Peyer's patch (tissue), 4 donors: Measurements from ENCODE around the gene MLH3. TPM values are rescaled to one million over a fixed set of nuclear protein-coding genes. Genes with fewer than 3 reads are reported as not detected.

Experiments used
- DNase-seq, 3 donors: peaks; one replicate each; pipeline ENCODE4 v3.0.0-alpha.2; 2017 to 2019
- H3K27ac ChIP-seq, 4 donors: fragments of 200-600 bp; sonication (generic); one replicate each; pipeline ENCODE4 v1.5.1; 2016 to 2019
- H3K27me3 ChIP-seq, 2 donors: fragments of 200-600 bp; sonication (generic); one replicate each; pipeline ENCODE4 v1.5.1; 2019
- H3K36me3 ChIP-seq, 3 donors: fragments of 200-600 bp; sonication (generic); one replicate each; pipeline ENCODE4 v1.5.1; 2016 to 2019
- H3K4me1 ChIP-seq, 4 donors: fragments of 200-600 bp; sonication (generic); one replicate each; pipeline ENCODE4 v1.5.1; 2016 to 2019
- H3K4me3 ChIP-seq, 4 donors: fragments of 200-600 bp; sonication (generic); 1 replicate in 3 of 4; 2 replicates in 1 of 4; pipeline ENCODE4 v1.5.1; 2016 to 2019; ENCODE audit warnings: mild to moderate bottlenecking in 1 of 4
- H3K9me3 ChIP-seq, 4 donors: fragments of 200-600 bp; sonication (generic); one replicate each; pipeline ENCODE4 v1.5.1; 2016 to 2019; ENCODE audit warnings: mild to moderate bottlenecking in 1 of 4
- POLR2A ChIP-seq, 2 donors: fragments of 450-650 bp; IDR thresholded peaks; one replicate each; pipeline ENCODE4 v1.5.1; 2017; ENCODE audit warnings: antibody characterized with exemption in 2 of 2, mild to moderate bottlenecking in 2 of 2, moderate library complexity in 2 of 2
- total RNA-seq, 4 donors: library from RNA; depleted of rRNA; stranded (reverse); fragments of >200 nt; gene quantifications; one replicate each; pipeline ENCODE4 v1.1.0, GENCODE V29; 2016
- TF ChIP-seq, protein P1 (sequence below), 6 experiments: fragments of 450-650 bp in 4 of 6; fragments of 200-600 bp in 2 of 6; sonication (generic) in 1 of 6; IDR thresholded peaks; one replicate each; pipeline ENCODE4 v1.5.1; 2017 to 2019; ENCODE audit warnings: antibody characterized with exemption in 6 of 6, mild to moderate bottlenecking in 3 of 6, moderate library complexity in 1 of 6

Gene MLH3
- total RNA-seq, 4 donors from 2014 or later, result 40.6 to 57.0 (median 48.5) TPM

DNA sequence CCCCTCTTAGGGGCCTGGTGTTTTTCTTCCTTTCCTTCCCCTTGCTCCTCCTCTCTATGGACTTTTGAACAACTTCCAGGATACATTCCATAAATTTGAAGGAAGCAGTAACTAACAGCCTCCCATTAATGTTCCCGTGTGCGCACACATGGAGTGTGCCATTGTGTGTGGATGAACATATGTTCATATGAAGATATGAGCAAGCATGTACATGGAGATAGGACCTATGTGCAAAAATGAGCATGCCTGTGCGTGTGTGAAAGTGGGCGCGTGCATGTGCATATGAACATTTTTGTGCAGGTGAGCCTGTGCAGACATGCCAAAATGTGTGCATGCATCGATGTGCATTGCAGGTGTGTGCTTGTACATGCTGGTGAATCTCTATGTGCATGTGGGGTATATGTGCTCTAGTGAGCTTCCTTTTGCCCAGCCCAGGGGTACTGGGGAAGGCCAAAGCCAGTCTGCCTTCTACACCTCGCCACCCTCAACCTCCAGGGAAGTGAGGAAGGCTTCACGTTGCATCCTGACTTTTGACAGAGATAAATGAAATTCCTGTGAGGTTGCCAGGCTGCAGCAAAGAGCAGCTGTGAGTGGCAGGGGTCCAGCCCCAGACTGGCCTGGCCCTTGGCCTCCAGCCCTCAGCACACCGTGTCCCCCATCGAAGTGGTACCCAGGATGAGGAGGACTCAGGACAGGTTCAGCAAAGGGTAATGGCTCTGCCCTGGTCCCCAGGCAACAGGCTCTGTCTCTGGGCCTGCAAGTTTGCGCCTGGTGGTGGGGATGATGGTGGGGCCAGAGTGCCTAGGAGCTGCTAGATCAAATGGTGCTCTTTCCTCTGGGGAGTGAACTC lies 74.8 kb downstream of the MLH3 start:
- Histone ChIP-seq H3K27me3 (no peaks in the 10 kb centered on the region), H3K36me3 (no peaks in the 10 kb centered on the region), H3K9me3 (no peaks in the 10 kb centered on the region), H3K4me1 (peaks cover 0 to 16% (median 1%) of the 10 kb centered on the region in 4 donors), H3K4me3 (no peak overlapping the region), H3K27ac (no peak overlapping the region)
- peak in 1 of 3 donors; percentile 24 for DNase-seq
- TF ChIP-seq POLR2A (IDR thresholded peaks at IDR 0.05), result no peak
- TF ChIP-seq, protein P1, sequence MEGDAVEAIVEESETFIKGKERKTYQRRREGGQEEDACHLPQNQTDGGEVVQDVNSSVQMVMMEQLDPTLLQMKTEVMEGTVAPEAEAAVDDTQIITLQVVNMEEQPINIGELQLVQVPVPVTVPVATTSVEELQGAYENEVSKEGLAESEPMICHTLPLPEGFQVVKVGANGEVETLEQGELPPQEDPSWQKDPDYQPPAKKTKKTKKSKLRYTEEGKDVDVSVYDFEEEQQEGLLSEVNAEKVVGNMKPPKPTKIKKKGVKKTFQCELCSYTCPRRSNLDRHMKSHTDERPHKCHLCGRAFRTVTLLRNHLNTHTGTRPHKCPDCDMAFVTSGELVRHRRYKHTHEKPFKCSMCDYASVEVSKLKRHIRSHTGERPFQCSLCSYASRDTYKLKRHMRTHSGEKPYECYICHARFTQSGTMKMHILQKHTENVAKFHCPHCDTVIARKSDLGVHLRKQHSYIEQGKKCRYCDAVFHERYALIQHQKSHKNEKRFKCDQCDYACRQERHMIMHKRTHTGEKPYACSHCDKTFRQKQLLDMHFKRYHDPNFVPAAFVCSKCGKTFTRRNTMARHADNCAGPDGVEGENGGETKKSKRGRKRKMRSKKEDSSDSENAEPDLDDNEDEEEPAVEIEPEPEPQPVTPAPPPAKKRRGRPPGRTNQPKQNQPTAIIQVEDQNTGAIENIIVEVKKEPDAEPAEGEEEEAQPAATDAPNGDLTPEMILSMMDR (IDR thresholded peaks at IDR 0.05), result no peak

- H3K4me3 ChIP-seq, result no peak overlapping the region
- H3K27ac ChIP-seq, result peak overlapping the region in 2 of 4 donors; percentile 31 to 38
- peak in 2 of 3 donors; percentile 30 to 70 for DNase-seq
- no peaks in the 10 kb centered on the region for H3K36me3 ChIP-seq
- no peaks in the 10 kb centered on the region for H3K27me3 ChIP-seq
- H3K9me3 ChIP-seq, result no peaks in the 10 kb centered on the region
- H3K4me1 ChIP-seq, result peaks cover 0 to 16% (median 1%) of the 10 kb centered on the region in 4 donors
- TF ChIP-seq, protein P1 (IDR thresholded peaks at IDR 0.05), result no peak
- TF ChIP-seq POLR2A (IDR thresholded peaks at IDR 0.05), result no peak
Observed at GRCh38 chr14:74975059-74975810, 76.0 kb downstream of the MLH3 start.

- Histone ChIP-seq H3K27ac (peak overlapping the region; percentile 22 to 38 (median 30)), H3K9me3 (no peaks in the 10 kb centered on the region), H3K27me3 (no peaks in the 10 kb centered on the region), H3K4me3 (no peak overlapping the region), H3K4me1 (peaks cover 0 to 16% (median 1%) of the 10 kb centered on the region in 4 donors), H3K36me3 (no peaks in the 10 kb centered on the region)
- TF ChIP-seq, protein P1 (IDR thresholded peaks at IDR 0.05), result no peak
- no peak for TF ChIP-seq POLR2A (IDR thresholded peaks at IDR 0.05)
- peak in 1 of 3 donors; percentile 40 for DNase-seq
Observed at GRCh38 chr14:74974364-74975058, 76.8 kb downstream of the MLH3 start.

- TF ChIP-seq POLR2A (IDR thresholded peaks at IDR 0.05), result no peak
- TF ChIP-seq, protein P1 (IDR thresholded peaks at IDR 0.05), result no peak
- Histone ChIP-seq H3K36me3 (no peaks in the 10 kb centered on the region), H3K4me3 (no peak overlapping the region), H3K9me3 (no peaks in the 10 kb centered on the region), H3K27ac (peak overlapping the region in 2 of 4 donors; percentile 22 to 38), H3K27me3 (no peaks in the 10 kb centered on the region), H3K4me1 (peaks cover 0 to 16% (median 1%) of the 10 kb centered on the region in 4 donors)
- DNase-seq, result no peak
Observed at GRCh38 chr14:74973905-74974363, 77.3 kb downstream of the MLH3 start.

- DNase-seq, result peak in 2 of 3 donors; percentile 42 to 72
- no peak overlapping the region for H3K4me3 ChIP-seq
- H3K9me3 ChIP-seq, result no peaks in the 10 kb centered on the region
- no peaks in the 10 kb centered on the region for H3K27me3 ChIP-seq
- H3K27ac ChIP-seq, result no peak overlapping the region
- H3K4me1 ChIP-seq, result peaks cover 0 to 16% (median 1%) of the 10 kb centered on the region in 4 donors
- H3K36me3 ChIP-seq, result no peaks in the 10 kb centered on the region
- TF ChIP-seq, protein P1 (IDR thresholded peaks at IDR 0.05), result no peak
- TF ChIP-seq POLR2A (IDR thresholded peaks at IDR 0.05), result no peak
Observed at GRCh38 chr14:74973003-74973653, 78.1 kb downstream of the MLH3 start.
